Common myeloid progenitor, CD34-positive (primary cell): Measurements from ENCODE around the gene MCFD2.
"Not testable (repeated sequence)": the region's sequence is repeated elsewhere in the genome, so short reads cannot be mapped to it uniquely, and the experiment has no call there.

ENCODE experiments used
- CTCF ChIA-PET: fragments of 350-600 bp; sonication (Branson Sonifier 250); formaldehyde crosslinking; loops from one replicate; lab custom pipeline; 2021; ENCODE audit warnings: antibody characterized with exemption; lab: Charles Lee
- POLR2A ChIA-PET: fragments of 350-600 bp; sonication (Branson Sonifier 250); formaldehyde crosslinking; loops from one replicate; lab custom pipeline; 2021; ENCODE audit warnings: antibody characterized with exemption; lab: Charles Lee
- DNase-seq, 3 donors: peaks; one replicate each; pipeline versions ENCODE4 v3.0.0 to v3.0.0-alpha.2; 2013
- H3K27ac ChIP-seq, 2 experiments: 1 replicate in 1 of 2; 2 replicates in 1 of 2; pipeline ENCODE4 v1.7.0; 2013; ENCODE audit warnings: inconsistent platforms in 2 of 2, low read length in 2 of 2, mild to moderate bottlenecking in 2 of 2, low read depth in 1 of 2, moderate library complexity in 1 of 2; ENCODE audit not compliant: severe bottlenecking in 2 of 2, insufficient read depth in 1 of 2, poor library complexity in 1 of 2
- H3K27me3 ChIP-seq, 5 experiments: replicated peaks in 2 of 5; 1 replicate in 3 of 5; 2 replicates in 2 of 5; pipeline versions ENCODE4 v1.6.1 to v1.7.0; 2013; ENCODE audit warnings: low read length in 4 of 5, mild to moderate bottlenecking in 2 of 5, moderate library complexity in 2 of 5, inconsistent platforms in 1 of 5; ENCODE audit not compliant: insufficient read depth in 5 of 5, control insufficient read depth in 4 of 5
- H3K36me3 ChIP-seq, 4 experiments: 1 replicate in 2 of 4; 2 replicates in 2 of 4; pipeline versions ENCODE4 v1.6.1 to v1.7.0; 2013; ENCODE audit warnings: low read length in 3 of 4, control low read depth in 1 of 4, mild to moderate bottlenecking in 1 of 4; ENCODE audit not compliant: control insufficient read depth in 4 of 4, insufficient read depth in 4 of 4
- H3K4me1 ChIP-seq, 4 experiments: 1 replicate in 3 of 4; 2 replicates in 1 of 4; pipeline versions ENCODE4 v1.6.1 to v1.7.1; 2013; ENCODE audit warnings: low read length in 3 of 4, mild to moderate bottlenecking in 3 of 4, control low read depth in 1 of 4, inconsistent platforms in 1 of 4, moderate library complexity in 1 of 4; ENCODE audit not compliant: control insufficient read depth in 4 of 4, insufficient read depth in 4 of 4; ENCODE audit errors: control extremely low read depth in 1 of 4
- H3K4me3 ChIP-seq, 7 experiments: 1 replicate in 4 of 7; 2 replicates in 3 of 7; pipeline versions ENCODE4 v1.5.1 to v1.7.0; 2013; ENCODE audit warnings: mild to moderate bottlenecking in 7 of 7, low read length in 6 of 7, moderate library complexity in 6 of 7, inconsistent platforms in 2 of 7, low read depth in 2 of 7, control low read depth in 1 of 7; ENCODE audit not compliant: insufficient read depth in 4 of 7, control insufficient read depth in 1 of 7; ENCODE audit errors: extremely low read depth in 1 of 7
- H3K9me3 ChIP-seq, 5 experiments: 1 replicate in 4 of 5; 2 replicates in 1 of 5; pipeline versions ENCODE4 v1.6.1 to v1.7.1; 2013; ENCODE audit warnings: low read length in 4 of 5, mild to moderate bottlenecking in 2 of 5, inconsistent platforms in 1 of 5, low read depth in 1 of 5, moderate library complexity in 1 of 5; ENCODE audit not compliant: control insufficient read depth in 4 of 5, insufficient read depth in 2 of 5; ENCODE audit errors: control extremely low read depth in 1 of 5
- WGBS: methylation state at CpG from one replicate; pipeline ENCODE4 v1.1.5; 2013; ENCODE audit not compliant: insufficient coverage; 5-methylcytosine and 5-hydroxymethylcytosine counted together

MCFD2 gene

GRCh38 chr2:46904908-46905678 is 10.5 kb downstream of the MCFD2 start:
- H3K27ac ChIP-seq, POLR2A ChIA-PET, H3K9me3 ChIP-seq, H3K4me3 ChIP-seq, DNase-seq, H3K4me1 ChIP-seq, H3K27me3 ChIP-seq, CTCF ChIA-PET: not testable (repeated sequence)
- 98% methylated on average over 4 of the region's 10 CpGs for WGBS
- H3K36me3 ChIP-seq: peaks cover 19 to 57% (median 43%) of the 10 kb centered on the region in 4 experiments

- H3K4me3 ChIP-seq, POLR2A ChIA-PET, H3K27me3 ChIP-seq, H3K9me3 ChIP-seq, CTCF ChIA-PET, H3K4me1 ChIP-seq: not testable (repeated sequence)
- WGBS: 71% methylated on average over 3 of the region's 6 CpGs
- DNase-seq: peak in 2 of 3 donors; percentile 55 to 68
- Histone ChIP-seq H3K36me3 (peaks cover 15 to 36% (median 25%) of the 10 kb centered on the region in 4 experiments), H3K27ac (peak overlapping the region in 1 of 2 experiments; percentile 54)
Observed at GRCh38 chr2:46902980-46903379, 12.6 kb downstream of the MCFD2 start.

GRCh38 chr2:46902465-46902864 is 13.1 kb downstream of the MCFD2 start:
- no peaks in the 10 kb centered on the region for H3K27me3 ChIP-seq
- H3K4me1 ChIP-seq: peaks cover 0 to 9% (median 1%) of the 10 kb centered on the region in 4 experiments
- no peak overlapping the region for H3K4me3 ChIP-seq
- H3K9me3 ChIP-seq: no peaks in the 10 kb centered on the region
- peak overlapping the region in 1 of 2 experiments; percentile 54 for H3K27ac ChIP-seq
- DNase-seq: no peak
- ChIA-PET POLR2A (no interaction called here), CTCF (no interaction called here)
- peaks cover 12 to 30% (median 20%) of the 10 kb centered on the region in 4 experiments for H3K36me3 ChIP-seq

- H3K36me3 ChIP-seq: peaks cover 4 to 22% (median 14%) of the 10 kb centered on the region in 4 experiments
- peaks cover 0 to 9% (median 1%) of the 10 kb centered on the region in 4 experiments for H3K4me1 ChIP-seq
- H3K27me3 ChIP-seq: no peaks in the 10 kb centered on the region
- no peaks in the 10 kb centered on the region for H3K9me3 ChIP-seq
- no peak for DNase-seq
- ChIA-PET CTCF (no interaction called here), POLR2A (no interaction called here)
- peak overlapping the region in 1 of 2 experiments; percentile 34 for H3K27ac ChIP-seq
- WGBS: 83% methylated on average over 1 of the region's 2 CpGs
- H3K4me3 ChIP-seq: no peak overlapping the region
Observed at GRCh38 chr2:46901611-46902010, 14.0 kb downstream of the MCFD2 start.

GRCh38 chr2:46900381-46900780 is 15.2 kb downstream of the MCFD2 start:
- POLR2A ChIA-PET: no interaction called here
- Histone ChIP-seq H3K9me3 (no peaks in the 10 kb centered on the region), H3K36me3 (peaks cover 3 to 11% (median 5%) of the 10 kb centered on the region in 4 experiments), H3K4me1 (peaks cover 0 to 9% (median 1%) of the 10 kb centered on the region in 4 experiments), H3K27me3 (no peaks in the 10 kb centered on the region), H3K27ac (no peak overlapping the region), H3K4me3 (no peak overlapping the region)
- WGBS: 100% methylated on average over 2 of the region's 3 CpGs
- CTCF ChIA-PET: interaction anchor here (0.6 kb wide), 1 partner anchor 499 kb away, joined by 3 read pairs; no protein-coding TSS in a partner anchor
- no peak for DNase-seq

GRCh38 chr2:46899053-46899452 is 16.6 kb downstream of the MCFD2 start:
- H3K4me3 ChIP-seq: no peak overlapping the region
- H3K27me3 ChIP-seq: no peaks in the 10 kb centered on the region
- POLR2A ChIA-PET: no interaction called here
- CTCF ChIA-PET: interaction anchor here (1.1 to 1.3 kb wide), 3 partner anchors 8 to 249 kb away, joined by 3 to 5 read pairs (median 3); no protein-coding TSS in a partner anchor
- WGBS: 95% methylated on average over 13 of the region's 17 CpGs
- H3K27ac ChIP-seq: no peak overlapping the region
- no peaks in the 10 kb centered on the region for H3K9me3 ChIP-seq
- peaks cover 0 to 4% (median 2%) of the 10 kb centered on the region in 4 experiments for H3K36me3 ChIP-seq
- peaks cover 0 to 9% (median 1%) of the 10 kb centered on the region in 4 experiments for H3K4me1 ChIP-seq
- no peak for DNase-seq

GRCh38 chr2:46898024-46898423 is 17.6 kb downstream of the MCFD2 start:
- POLR2A ChIA-PET: no interaction called here
- 100% methylated on average over 2 of the region's 5 CpGs for WGBS
- Histone ChIP-seq H3K27ac (no peak overlapping the region), H3K9me3 (no peaks in the 10 kb centered on the region), H3K36me3 (peaks cover 0 to 4% (median 0%) of the 10 kb centered on the region in 4 experiments), H3K27me3 (no peaks in the 10 kb centered on the region), H3K4me3 (no peak overlapping the region), H3K4me1 (peaks cover 0 to 5% (median 0%) of the 10 kb centered on the region in 4 experiments)
- no peak for DNase-seq
- CTCF ChIA-PET: no interaction called here
